NCI-H2196 treated with DMSO at 0.1 percent for 48 hours (cell line): ENCODE results near the gene DDR2.

ENCODE experiments used
- DNase-seq: peaks from one replicate; lab custom pipeline; 2025; ENCODE audit not compliant: unreplicated experiment; lab: John Stamatoyannopoulos, UW

Gene DDR2

DNA sequence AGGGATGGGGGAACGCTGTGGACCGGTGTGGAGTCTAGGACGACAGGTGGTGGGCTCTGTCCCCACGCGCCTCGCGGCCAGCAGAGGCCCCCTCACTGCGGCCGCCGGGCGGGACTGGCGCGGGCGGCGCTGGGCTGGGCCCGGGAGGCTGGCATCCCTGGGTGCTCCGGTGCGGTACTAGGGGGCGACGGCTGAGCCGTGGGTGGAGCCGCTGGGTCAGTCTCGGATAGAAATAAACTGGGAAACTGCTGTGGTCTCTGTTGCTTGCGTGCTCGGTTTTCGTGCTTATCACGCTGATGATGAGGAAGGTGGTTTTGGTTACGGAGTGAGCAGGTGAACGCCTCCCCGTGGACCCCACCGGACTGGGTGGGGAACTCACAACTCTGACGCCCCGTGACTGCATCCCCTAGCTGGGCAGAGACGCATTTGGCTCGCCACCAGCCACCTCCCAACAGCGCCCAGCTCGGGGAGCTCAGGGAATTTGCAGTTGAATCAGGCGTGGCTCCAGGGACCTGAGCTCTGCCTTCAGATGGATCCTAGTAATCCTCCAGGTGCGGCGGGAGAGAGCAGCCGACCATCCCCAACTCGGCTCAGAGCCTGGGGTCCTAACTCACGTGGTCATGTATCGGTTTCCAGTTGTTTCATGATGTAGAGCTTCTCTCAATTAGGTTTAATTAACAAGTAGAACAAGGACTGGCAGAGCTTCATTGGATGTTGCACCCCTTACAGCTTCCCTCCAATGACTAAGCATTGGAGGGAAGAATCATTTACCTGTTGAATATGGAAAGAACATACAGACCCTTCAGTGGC lies 190.3 kb downstream of the DDR2 start:
- no peak for DNase-seq

- no peak for DNase-seq
Measured at GRCh38 chr1:162823231-162823630, 191.0 kb downstream of the DDR2 start.

DNA sequence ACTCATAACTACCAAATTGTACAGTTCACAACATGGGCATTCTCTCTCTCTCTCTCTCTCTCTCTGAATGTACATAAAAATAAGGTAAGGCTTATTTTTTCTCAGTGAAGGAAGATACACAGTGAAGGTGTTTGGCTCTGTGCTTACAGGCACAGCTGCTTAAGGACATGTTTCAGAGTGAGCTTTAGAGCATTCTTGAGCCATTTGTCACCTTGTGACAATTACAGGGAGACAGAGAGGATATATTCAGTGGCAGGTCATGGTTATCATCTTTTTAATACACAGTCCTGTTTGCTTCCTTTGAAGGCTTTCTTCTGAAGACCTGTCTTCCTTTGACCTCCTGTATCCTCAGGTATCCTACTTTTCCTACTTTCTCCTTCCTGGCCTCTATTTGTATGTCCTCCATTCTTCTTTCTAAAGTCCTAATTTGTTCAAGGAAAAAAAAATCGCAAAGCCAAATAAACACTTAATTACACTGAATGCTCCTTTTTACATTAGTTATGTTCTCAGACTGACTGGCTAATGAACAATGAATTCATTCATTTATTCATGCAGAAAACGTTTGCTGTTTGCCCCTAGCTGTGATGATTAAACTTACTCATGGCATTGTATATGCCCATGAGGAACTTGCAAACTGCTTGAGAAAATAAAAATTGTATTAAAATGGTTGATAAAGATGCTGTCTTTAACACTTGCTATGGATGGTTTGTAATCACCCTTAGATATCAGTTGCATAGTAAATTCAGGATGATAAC lies 191.7 kb downstream of the DDR2 start:
- no peak for DNase-seq

- DNase-seq: no peak
Measured at GRCh38 chr1:162829268-162829667, 197.0 kb downstream of the DDR2 start.

GRCh38 chr1:162832470-162832869 lies 200.2 kb downstream of the DDR2 start:
- no peak for DNase-seq

- DNase-seq: no peak
Measured at GRCh38 chr1:162835157-162835899, 203.1 kb downstream of the DDR2 start.
